Fibroblast of pulmonary artery (primary cell): ENCODE measurements around the gene UBE3C.

ENCODE experiments used
- DNase-seq: peaks from one replicate; pipeline ENCODE4 v3.0.0-alpha.2; 2010; ENCODE audit warnings: low read depth
- H3K4me3 ChIP-seq: replicated peaks from 2 replicates; pipeline ENCODE4 v1.5.1; 2011; ENCODE audit warnings: low read depth, mild to moderate bottlenecking, control low read depth, low read length, moderate library complexity
- TF ChIP-seq, protein P1 (sequence below): IDR thresholded peaks from 2 replicates; pipeline ENCODE4 v1.5.1; 2011; ENCODE audit warnings: mild to moderate bottlenecking, control low read depth, low read length, inconsistent platforms; ENCODE audit errors: missing control alignments

The UBE3C gene

DNA sequence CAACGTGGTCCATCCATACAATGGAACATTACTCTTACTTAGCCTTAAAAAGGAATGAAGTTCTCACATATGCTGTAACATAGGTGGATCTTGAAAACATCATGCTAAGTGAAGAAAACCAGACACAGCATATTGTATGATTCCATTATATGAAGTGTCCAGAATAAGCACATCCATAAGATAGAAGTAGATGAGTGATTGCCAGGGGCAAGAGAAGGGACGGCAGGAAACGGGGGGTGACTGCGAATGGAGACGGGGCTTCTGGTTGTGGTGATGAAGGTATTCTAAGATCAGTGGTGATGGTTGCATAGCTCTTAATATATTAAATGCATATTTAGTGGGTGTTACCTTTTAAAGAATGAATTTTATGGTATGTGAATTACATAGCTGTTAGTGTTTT, 29.8 kb downstream of the UBE3C start:
- no peak for DNase-seq
- TF ChIP-seq, protein P1, sequence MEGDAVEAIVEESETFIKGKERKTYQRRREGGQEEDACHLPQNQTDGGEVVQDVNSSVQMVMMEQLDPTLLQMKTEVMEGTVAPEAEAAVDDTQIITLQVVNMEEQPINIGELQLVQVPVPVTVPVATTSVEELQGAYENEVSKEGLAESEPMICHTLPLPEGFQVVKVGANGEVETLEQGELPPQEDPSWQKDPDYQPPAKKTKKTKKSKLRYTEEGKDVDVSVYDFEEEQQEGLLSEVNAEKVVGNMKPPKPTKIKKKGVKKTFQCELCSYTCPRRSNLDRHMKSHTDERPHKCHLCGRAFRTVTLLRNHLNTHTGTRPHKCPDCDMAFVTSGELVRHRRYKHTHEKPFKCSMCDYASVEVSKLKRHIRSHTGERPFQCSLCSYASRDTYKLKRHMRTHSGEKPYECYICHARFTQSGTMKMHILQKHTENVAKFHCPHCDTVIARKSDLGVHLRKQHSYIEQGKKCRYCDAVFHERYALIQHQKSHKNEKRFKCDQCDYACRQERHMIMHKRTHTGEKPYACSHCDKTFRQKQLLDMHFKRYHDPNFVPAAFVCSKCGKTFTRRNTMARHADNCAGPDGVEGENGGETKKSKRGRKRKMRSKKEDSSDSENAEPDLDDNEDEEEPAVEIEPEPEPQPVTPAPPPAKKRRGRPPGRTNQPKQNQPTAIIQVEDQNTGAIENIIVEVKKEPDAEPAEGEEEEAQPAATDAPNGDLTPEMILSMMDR = no peak
- H3K4me3 ChIP-seq = no peak overlapping the region

DNA sequence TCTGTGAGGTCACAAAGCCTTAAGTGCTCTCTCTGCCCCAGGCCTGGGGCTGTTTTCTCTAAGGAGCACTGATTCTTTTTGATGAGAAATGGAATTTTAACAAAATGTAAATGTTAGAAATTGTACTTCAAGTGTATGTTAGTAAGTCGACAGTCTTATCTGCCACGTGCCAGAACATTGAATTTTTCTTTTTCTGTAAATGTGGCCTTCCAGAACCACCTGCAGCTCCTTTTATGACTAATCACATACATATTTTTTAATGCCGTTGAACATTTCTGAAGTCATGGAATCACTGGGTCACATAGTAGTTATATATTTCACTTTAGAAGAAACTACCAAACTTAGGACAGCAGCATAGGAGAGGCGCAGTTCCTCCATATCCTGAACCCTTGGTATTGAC, 38.0 kb downstream of the UBE3C start:
- TF ChIP-seq, protein P1 = no peak
- no peak for DNase-seq
- H3K4me3 ChIP-seq = no peak overlapping the region

GRCh38 chr7:157177333-157177982, 38.7 kb downstream of the UBE3C start:
- DNase-seq = no peak
- TF ChIP-seq, protein P1 = no peak
- no peak overlapping the region for H3K4me3 ChIP-seq

GRCh38 chr7:157177983-157178381, 39.3 kb downstream of the UBE3C start:
- H3K4me3 ChIP-seq = no peak overlapping the region
- DNase-seq = no peak
- TF ChIP-seq, protein P1 = no peak

- H3K4me3 ChIP-seq = no peak overlapping the region
- no peak for DNase-seq
- TF ChIP-seq, protein P1 = no peak
Measured at GRCh38 chr7:157183832-157184231, 45.1 kb downstream of the UBE3C start.

- DNase-seq = no peak
Measured at GRCh38 chr7:157188091-157188665, 49.5 kb downstream of the UBE3C start.

More at GRCh38 chr7:157188091-157188665, 49.5 kb downstream of the UBE3C start:
- no peak overlapping the region for H3K4me3 ChIP-seq
- TF ChIP-seq, protein P1 = no peak
